ENCODE measurements around the gene SLC37A1.
"Not testable (repeated sequence)": the region's sequence is repeated elsewhere in the genome, so short reads cannot be mapped to it uniquely, and the experiment has no call there.

SLC37A1 gene

DNA sequence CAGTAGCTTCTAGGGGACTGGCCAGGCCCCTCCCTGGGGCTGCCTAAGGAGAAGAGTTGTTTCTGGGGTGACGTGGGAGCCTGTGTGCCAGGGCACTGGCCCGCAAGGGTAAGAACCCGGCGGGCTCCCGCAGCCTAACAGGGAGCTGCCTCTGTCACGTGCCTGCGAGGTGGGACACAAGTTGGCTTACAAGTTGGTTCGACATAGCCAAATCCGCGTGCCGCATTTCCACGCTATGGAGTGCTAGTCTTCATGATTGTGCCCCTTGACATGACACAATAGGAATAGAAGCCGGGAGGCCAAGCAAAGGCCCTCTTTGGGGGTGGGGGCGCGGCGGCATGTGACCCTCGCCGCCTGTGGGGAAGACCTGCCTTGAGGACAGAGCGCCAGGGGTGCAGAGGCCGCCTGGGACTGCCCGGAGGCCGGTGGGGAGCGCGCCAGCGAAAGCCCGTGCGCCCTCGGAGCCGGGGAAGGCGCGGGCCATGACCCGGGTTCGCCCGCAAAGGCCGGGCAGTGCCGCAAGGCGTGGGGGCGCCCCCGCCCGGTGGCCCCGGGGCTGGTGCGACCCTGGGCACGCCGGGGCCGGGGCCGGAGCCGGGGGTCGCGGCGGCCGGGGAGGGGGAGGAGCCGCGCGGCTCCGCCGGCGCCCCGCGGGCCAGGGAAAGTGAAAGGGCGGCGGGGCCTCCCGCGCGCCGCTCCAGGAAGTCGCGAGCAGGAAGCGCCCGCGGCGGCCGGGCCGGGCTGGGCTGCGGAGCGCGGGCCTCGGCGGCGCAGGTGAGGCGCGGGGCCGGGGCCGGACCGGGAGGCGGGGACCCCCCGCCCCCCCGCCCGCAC, at the start of gene SLC37A1:
SLC37A1 (plus strand) TSS at position 702 of the 834 bp plus-strand sequence. CDS start 4,603 bp downstream, outside the sequence.
- no peak for DNase-seq

DNA sequence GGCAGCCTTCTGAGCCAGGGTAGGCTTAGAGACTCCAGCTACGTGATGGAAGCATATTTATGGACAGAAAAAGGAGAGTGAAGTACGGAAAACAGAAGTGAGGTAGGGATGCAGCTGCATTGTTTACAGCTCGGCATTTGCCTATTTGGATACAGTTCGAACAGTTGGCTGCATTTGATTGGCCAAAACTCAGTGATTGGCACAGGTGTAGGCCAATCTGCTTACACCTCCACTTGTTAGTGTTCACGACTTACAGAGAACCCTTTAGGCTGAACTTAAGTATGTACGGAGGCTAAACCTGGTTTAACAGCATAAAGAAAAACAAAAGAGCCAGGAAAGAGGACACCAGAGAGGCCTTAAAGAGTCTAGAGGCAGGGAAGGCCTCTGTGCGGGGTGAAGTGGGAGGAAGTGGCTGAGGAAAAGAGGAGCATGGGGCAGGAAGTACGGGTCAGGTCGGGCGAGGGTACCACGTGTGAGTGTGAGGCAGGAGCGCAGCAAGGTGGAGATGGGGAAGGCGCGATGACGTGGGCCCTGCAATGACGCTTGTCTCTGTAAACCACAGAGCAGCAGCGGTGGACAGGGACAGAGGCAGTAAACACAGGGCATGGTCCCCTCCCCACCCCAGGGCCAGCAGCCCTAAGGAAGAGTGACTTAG, 49.7 kb upstream of the SLC37A1 start:
- DNase-seq, result peak in 1 of 2 experiments; percentile 25

DNA sequence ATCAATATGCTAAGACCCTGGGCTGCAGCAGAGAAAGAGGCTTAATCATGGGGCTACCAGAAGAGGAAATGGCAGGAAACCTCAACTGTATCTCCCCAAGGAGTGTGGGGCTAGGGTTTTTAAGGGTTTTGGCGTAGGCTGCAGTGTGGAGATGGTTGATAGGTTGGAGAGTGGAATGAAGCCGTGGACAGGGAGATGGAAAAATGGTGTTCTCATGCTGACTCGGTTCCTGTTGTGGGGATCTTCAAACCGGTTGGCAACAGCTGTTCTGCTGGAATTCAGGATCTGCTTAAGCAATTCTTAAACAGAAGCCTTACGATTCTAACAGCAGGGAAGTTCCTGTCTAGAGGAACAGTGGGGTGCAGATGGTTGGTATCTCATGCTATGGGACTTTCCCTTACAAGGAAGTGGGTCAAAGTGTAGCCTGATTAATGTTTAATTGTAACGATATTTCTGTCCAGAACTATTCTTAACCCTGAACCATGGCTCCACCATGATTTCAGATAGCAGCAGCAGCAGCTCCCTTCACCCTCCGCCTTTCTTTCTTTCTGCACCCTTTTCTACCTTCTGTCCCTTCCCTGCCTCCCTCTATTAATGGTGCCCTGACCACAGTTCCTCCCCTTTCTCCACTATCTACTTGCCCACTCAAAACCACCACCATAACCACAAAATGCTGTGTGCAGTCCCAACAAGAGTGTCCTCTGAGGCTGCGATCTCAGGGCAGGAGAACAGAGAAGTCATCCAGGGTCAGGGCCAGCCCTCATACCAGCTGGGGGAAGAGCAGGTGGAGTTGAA, 48.4 kb upstream of the SLC37A1 start:
- no peak for DNase-seq

DNA sequence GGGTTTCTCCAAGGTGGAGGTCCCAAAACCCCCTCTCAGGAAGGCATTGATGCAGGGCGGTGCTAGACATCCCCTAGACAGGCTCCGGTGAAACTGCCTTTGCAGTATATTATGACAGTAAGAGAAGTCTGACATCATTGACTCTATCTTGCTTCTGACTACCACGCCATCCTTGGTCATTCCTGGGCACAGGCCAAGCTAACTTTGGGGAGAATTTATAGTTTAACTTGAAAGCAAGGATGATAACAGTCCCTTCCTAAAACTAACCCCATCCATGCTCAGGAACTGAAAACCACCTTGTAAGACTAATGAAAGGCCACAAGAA, 47.9 kb upstream of the SLC37A1 start:
- no peak for DNase-seq

DNA sequence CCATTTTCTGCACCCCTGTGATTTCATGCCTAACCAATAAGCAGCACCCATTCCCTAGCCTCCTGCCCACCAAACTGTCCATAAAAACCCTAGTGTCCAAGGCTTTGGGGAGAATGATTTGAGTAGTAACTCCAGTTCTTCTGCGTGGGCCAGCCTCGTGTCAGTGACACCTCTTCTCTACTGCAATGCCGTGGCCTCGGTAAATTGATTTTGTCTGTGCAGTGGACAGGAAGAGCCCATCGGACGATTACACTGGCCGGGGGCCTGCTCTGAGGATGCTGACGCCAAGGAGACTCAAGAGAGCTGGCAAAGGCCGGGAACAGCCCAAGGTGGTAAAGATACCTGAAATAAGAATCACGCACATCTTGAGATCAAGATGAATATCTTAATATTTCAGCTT, 47.0 kb upstream of the SLC37A1 start:
- no peak for DNase-seq

DNA sequence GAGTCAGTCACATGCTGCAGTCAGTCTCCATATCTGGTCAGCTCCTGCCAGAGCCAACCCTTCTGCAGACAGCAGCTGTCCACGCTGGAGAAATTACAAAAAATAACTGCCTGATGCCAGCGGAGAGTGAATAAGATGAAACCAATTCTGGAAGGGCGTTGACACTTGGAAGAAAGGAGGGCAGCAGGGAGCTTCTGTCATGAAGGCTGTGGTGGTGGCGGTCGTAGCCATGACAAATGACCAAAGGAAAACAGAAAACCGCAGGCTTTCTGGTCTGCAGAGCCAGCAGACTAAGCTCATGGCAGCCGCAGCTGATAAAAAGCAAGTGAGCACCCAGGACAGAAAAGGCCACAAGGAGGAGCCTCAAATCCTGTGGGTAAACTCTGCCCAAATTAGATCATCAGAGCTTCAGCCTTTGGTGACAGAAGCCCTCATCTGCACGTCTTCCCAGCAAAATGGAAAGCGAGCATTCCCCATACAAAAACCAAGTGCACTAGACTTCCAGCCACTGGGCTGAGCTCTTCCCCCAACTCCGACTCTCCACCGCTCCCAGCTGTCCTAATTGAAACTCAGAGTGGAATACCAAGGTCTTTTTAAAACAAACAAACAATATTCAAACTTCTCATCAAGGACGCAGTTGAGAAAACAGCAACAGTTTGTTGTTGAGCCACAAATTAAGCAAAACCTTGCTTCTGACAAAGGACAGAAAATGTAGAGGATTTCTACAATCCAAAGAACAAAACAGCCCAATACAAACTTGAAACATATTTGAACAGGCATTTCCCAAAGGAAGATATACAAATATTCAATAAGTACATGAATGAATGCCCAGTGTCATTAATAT, 46.3 kb upstream of the SLC37A1 start:
- DNase-seq, result no peak

DNA sequence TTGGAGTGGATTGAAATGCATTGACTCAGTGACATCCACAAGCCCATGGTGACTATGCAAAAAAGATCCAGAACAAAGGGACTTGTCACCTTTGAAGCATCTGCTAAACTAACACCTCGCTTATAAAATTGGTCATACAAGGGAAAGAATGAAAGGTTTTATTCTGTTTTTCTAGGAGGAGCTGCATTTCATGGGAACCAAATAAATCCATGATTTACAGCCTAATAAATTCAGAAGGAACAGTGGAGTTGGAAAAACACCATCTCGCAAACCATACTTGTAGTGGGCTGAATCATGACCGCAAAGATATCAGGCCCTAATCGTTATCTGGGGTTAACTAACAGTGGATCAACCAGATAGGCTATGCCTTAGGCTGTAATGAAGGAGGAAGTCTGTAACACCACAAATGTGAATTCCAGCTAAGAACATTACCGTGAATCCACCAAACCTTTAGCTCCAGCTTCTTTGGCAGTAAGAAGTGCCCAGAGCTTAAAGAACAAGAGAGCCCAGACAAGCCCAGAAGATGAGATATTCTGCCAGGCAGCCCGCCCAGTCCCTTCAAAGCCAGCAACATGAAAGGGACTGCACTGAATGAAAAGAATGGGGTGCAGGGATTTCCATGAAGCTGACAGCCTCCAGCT, 45.0 kb upstream of the SLC37A1 start:
- DNase-seq, result no peak

DNA sequence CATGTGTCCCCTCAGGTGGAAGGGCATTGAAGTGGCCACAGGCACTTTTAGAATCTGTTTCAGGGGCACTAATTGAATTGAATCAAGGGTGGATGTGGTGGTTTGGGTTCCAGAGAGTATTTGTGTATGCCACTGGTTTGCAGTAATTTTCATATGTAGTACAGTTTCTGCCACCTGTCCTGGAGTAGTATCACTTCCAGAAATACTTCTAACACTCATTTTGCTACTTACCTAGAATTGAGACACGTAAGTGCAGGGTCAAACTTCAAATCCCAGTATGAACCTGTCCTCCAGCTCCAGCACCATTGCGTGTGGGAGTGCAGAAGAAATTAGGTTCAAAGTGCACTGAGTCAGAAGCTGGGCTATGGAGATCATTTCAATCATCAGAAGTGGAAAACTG, 44.4 kb upstream of the SLC37A1 start:
- DNase-seq, result no peak

DNA sequence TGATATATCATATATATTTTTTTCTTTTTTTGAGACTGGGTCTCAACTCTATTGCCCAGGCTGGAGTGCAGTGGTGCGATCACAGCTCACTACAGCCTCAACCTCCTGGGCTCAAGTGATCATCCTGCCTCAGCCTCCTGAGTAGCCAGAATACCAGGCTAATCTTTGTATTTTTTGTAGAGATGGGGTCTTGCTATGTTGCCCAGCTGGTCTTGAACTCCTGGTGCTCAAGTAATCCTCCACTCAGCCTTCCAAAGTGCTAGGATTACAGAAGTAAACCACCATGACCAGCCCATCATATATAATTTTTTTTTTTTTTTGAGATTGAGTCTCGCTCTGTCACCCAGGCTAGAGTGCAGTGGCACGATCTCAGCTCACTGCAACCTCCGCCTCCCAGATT, 43.9 kb upstream of the SLC37A1 start:
- DNase-seq, result not testable (repeated sequence)

DNA sequence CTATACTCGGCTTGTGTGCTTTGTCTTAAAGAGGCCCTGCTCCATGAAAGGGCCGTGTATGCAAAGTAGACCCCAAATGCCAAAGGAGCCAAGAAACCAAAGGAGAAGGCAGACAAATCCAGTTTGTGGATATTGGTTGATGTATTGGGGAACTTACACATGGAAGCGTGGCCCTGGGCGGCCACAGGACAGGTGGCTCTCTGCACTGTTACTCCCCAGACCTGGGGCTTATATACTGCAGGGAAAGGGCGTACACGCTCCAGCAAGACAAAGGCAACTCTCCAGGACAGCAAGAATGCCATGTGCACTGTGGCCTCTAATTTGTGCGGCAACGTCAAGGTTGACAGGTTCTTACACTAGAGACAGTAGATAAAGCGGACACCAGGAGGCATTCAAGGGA, 42.4 kb upstream of the SLC37A1 start:
- DNase-seq, result no peak

DNA sequence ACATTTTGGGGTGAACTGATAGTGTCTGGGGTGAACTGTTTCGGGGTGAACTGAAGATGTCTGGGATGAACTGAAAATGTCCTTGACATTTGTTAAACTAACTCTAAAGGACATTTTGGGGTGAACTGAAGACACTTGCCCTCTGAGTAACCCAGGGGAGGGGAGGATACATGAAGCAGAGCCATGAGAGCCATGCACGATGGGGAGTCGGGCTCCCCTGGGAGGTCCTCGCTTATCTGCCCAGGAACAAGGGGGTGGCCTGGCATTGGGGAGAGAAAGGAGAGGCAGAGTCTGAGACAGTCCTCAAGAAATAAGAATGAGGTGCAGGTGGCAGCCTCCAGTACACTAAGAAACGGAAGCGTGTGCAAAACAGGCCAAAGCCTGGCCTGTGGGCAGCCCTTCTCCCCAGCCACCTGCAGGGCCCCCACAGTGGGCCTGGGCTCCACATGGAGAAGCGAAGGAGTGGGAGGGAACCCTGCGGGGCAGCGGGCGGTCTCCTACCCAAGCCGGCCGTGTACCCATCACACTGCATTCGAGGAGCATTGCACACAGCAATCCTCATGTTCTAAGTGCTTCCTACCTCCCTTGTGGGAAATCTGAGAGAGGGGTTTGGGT, 41.8 kb upstream of the SLC37A1 start:
- no peak for DNase-seq

DNA sequence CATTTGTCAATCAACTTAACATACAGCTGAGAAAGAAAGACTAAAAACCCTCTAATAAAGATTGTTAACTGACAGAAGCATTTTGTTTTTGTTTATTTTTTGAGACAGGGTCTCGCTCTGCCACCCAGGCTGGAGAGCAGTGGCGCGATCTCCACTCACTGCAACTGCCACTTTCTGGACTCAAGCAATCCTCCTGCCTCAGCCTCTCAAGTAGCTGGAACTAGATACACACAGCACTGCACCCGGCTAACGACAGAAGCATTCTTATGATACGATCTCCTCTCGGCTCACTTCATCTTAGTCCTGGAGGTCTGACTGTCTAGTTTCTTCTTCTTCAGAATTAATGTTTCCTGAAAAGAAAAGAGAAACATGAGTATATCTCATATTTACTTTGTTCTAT, 41.1 kb upstream of the SLC37A1 start:
- DNase-seq, result no peak

DNA sequence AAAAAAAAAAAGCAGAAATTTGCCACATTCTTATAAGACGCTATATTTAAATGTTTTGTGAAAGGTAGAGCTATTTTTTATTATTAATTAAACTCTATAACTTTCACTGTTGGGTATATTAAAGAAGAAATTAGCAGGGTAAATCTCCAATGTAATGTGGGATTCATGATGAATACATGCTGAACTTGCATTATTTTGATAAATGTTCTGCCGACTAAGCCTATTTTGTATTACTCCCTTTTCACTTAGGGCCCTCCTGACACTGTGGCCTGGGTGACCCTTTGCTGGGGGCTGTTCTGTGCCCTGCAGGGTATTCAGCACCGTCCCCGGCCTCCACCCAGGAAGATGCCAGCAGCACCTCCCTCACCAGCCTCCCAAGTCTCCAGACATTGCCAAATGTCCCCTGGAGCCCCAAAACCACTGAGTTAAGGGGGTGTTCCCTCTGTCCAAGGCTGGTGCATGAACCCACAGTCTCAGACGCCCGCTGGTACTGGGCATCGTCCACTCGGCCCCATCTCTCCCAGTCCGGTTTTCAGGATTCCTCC, 40.1 kb upstream of the SLC37A1 start:
- DNase-seq, result no peak

DNA sequence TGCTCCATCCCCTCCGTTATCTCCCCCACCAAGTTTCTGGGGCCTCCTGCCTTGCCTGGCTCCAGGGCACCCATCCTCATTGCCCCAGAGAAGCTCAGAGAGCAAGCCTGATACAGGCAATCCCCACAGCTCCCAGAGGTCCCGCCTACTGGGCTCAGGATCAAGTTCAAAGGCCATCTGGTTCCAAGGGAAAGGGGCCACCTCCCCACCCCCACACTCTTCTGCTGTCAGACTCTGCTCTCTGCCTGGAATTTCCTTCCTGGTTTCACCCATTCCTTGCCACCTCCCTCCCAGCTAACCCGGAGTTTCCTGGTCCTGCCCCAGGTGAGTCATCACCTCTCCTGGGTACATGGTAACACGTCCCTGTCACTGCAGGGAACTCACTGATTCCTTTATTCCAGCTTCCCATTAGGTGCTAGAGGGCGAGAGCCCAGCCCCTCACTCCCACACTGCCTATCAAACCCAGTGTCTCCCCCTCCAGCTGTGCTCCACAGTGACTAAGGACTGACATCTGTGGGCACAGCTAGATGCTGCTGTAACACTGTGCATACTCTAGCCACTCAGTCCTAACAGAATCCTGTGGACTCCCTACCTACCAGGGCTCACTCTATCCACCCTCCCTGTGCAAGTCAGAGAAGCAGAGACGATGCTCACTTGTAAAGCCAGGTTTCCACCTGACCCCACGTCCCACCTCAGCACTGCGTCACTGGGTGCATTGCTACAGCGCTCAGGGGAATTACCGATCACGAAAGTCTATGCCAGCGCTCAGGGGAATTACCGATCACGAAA, 39.4 kb upstream of the SLC37A1 start:
- DNase-seq, result peak; percentile 9 to 33

DNA sequence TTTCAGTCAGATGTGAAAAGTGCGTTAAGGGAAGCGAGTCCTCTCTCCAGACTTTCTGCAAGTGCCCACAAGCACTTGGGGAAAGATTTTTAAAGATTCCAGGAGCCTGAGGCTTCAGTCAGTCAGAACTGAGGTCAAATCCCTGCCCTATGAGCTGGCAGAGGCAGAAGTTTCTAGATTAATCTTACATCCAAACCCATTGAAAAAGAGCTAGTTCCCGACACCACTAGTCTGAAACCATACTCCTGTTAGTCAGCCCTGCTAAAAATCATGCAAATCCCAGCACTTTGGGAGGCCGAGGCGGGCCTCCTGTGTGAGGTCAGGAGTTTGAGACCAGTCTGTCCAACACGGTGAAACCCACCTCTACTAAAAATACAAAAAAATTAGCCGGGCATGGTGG, 38.6 kb upstream of the SLC37A1 start:
- no peak for DNase-seq

DNA sequence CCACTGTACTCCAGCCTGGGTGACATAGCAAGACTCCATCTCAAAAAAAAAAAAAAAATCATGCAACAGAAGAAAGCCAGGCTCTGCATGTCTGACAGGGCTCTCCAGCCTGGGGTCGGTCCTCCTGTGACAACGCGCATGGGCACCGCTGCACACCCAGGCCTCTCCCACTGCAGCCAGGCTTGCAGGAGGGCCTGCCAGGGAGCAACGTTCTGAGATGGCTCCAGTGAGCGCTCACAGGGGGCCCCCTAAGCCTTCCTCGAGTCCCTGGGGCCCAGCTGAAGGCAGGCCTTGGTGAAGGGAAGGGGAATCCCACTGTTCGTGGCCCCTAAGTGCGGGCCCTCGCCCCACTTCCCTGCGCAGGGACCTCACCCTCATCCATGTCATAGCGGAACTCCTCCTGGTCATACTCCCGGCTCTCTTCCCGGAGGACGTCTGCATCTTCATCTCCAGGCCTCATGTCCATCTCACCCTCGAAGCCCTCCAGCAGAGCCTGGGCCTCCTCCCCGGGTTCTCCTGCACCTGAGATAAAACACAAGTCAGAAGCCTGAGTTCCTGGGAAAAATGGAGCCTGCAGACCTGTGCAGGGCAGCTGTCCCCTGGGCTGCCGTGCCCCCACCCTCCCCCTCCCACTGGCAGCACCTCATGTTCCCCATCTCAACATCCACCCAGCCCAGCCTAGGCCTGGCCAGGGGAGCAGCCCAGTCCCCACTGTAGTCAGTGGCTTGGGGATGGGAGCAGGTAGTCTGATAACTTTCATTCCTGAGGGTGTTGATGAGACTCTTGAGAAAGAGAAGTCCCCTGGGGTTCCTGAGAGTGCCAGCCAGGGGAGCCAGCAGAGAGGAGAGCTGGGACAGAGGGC, 37.9 kb upstream of the SLC37A1 start:
- DNase-seq, result no peak

DNA sequence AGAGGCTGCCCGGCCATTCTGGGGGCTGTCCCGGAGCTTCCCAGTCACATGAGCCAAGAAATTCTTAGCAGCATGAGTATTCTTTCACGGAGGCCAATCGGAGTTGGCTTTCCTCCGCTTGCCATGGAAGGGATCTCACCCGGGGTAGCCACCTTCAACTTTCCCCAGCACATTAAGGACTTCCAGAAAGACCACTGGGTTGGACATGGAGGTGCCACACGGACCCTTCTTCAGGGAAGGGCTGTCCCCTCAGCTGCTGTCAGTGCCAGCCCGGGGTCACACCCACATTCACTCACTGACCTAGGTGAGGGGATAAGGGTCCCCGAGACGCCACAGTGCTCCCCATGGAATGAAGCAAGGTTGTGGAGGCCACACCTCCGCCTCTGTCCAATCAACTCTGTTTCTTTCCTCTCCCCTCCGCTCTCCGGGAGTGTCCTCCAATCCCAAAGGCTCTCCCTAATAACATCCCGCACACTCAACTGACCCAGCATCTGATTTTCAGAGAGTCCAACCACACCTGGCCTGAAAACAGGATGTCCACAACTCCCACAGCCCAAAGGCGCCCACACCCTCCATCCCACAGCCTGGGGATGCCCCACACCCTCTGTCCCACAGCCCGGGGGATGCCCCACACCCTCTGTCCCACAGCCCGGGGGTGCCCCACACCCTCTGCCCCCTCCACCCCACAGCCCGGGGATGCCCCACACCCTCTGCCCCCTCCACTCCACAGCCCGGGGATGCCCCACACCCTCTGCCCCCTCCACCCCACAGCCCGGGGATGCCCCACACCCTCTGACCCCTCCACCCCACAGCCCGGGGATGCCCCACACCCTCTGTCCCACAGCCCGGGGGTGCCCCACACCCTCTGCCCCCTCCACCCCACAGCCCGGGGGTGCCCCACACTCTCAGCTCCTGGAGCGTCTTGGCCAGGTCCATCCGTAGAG, 37.0 kb upstream of the SLC37A1 start:
- no peak for DNase-seq

DNA sequence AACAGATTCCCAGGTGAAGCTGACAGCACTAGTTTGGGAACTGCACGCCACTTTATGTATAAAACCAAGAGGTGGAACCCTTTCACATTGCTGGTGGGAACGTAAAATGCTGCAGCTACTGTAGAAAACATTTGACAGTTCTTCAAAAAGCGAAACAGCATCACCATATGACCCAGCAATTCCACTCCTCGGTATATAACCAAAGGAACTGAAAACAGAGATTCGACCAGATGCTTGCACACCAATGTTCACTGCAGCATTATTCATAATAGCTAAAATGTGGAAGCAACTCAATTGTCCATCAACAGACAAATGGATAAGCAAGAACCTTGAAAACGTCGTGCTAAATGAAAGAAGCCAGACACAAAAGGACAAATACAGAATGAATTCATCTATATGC, 35.1 kb upstream of the SLC37A1 start:
- DNase-seq, result no peak

DNA sequence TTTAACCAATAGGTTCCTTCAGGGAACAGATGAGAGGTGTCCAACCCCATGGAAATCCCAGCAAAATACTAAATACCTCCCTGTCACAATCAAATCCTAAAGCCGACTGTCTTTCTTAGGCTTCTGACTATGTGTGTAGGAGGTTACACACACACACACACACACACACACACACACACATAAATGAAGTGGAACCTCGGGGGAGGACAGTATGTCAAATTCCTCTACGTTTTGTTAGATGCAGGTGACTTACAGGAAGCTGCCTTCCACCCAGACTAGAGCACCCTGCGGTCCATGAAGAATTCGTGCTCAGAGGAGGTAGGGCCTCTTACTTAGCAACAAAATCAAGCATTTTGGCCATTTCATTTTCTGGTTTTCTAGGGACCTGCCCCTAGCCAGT, 34.1 kb upstream of the SLC37A1 start:
- no peak for DNase-seq

All from SW 1271 (cell line).